ENCODE results near the gene KASH5.

Gene KASH5

GRCh38 chr19:49349567-49349966, 38.5 kb upstream of the KASH5 start:
- TF ChIP-seq CTCF (IDR thresholded peaks at IDR 0.05; ENCODE audit: borderline replicate concordance, control extremely low read depth, extremely low read depth, insufficient read depth, missing control alignments), result no peak

GRCh38 chr19:49355909-49356353, 32.1 kb upstream of the KASH5 start:
- in situ Hi-C loops (cut with MboI; ENCODE audit: low sequenced_read_pairs, unreplicated experiment), result no loop called here

More at GRCh38 chr19:49349567-49349966, 38.5 kb upstream of the KASH5 start:
- DNase-seq (ENCODE audit: low spot score), result no peak
- in situ Hi-C loops (cut with MboI; ENCODE audit: low sequenced_read_pairs, unreplicated experiment), result no loop called here

GRCh38 chr19:49356382-49356781, 31.7 kb upstream of the KASH5 start:
- TF ChIP-seq CTCF (IDR thresholded peaks at IDR 0.05; ENCODE audit: borderline replicate concordance, control extremely low read depth, extremely low read depth, insufficient read depth, missing control alignments), result no peak
- DNase-seq (ENCODE audit: low spot score), result no peak
- in situ Hi-C loops (cut with MboI; ENCODE audit: low sequenced_read_pairs, unreplicated experiment), result no loop called here

More at GRCh38 chr19:49355909-49356353, 32.1 kb upstream of the KASH5 start:
- TF ChIP-seq CTCF (IDR thresholded peaks at IDR 0.05; ENCODE audit: borderline replicate concordance, control extremely low read depth, extremely low read depth, insufficient read depth, missing control alignments), result no peak
- DNase-seq (ENCODE audit: low spot score), result no peak

- in situ Hi-C loops (cut with MboI; ENCODE audit: low sequenced_read_pairs, unreplicated experiment), result no loop called here
- no peak for DNase-seq (ENCODE audit: low spot score)
- no peak for TF ChIP-seq CTCF (IDR thresholded peaks at IDR 0.05; ENCODE audit: borderline replicate concordance, control extremely low read depth, extremely low read depth, insufficient read depth, missing control alignments)
Observed at GRCh38 chr19:49357186-49357585, 30.9 kb upstream of the KASH5 start.

- no peak for DNase-seq (ENCODE audit: low spot score)
- TF ChIP-seq CTCF (IDR thresholded peaks at IDR 0.05; ENCODE audit: borderline replicate concordance, control extremely low read depth, extremely low read depth, insufficient read depth, missing control alignments), result no peak
- in situ Hi-C loops (cut with MboI; ENCODE audit: low sequenced_read_pairs, unreplicated experiment), result no loop called here
Observed at GRCh38 chr19:49359851-49360820, 27.9 kb upstream of the KASH5 start.

- no peak for TF ChIP-seq CTCF (IDR thresholded peaks at IDR 0.05; ENCODE audit: borderline replicate concordance, control extremely low read depth, extremely low read depth, insufficient read depth, missing control alignments)
- in situ Hi-C loops (cut with MboI; ENCODE audit: low sequenced_read_pairs, unreplicated experiment), result no loop called here
- no peak for DNase-seq (ENCODE audit: low spot score)
Observed at GRCh38 chr19:49361438-49362047, 26.5 kb upstream of the KASH5 start.

Data from GM13976 (cell line).